Uterus (tissue), 2 donors: Measurements from ENCODE around the gene SLC13A1.

ENCODE experiments used
- POLR2A ChIP-seq, 2 donors: fragments of 450-650 bp; IDR thresholded peaks; one replicate each; pipeline ENCODE4 v1.6.1; 2016; ENCODE audit warnings: antibody characterized with exemption in 2 of 2, mild to moderate bottlenecking in 1 of 2, moderate library complexity in 1 of 2
- TF ChIP-seq, protein P1 (sequence below), 4 experiments: fragments of 200-600 bp in 2 of 4; fragments of 450-650 bp in 2 of 4; sonication (generic) in 2 of 4; IDR thresholded peaks; one replicate each; pipeline ENCODE4 v1.5.1; 2016 to 2019; ENCODE audit warnings: antibody characterized with exemption in 4 of 4, mild to moderate bottlenecking in 2 of 4, moderate library complexity in 1 of 4

DNA sequence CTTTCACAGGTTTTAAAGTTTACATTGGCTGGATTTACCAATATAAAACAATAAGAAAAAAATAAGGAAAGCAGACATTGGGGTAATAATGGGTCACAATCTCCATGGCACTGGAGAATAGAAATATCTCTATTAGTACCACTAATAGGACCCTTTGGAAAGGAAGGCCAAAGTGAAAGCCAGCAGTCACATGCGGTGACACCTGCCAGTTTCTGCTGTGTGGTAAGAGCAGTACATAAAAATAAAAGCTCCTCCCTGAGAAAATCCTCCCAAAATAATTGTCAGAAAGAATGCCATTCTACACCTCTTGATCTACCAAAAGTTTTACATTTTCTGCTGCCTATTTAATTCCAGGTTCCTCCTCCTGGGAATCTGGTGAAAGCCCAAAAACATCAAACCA is 30.4 kb upstream of the SLC13A1 start:
- TF ChIP-seq POLR2A (IDR thresholded peaks at IDR 0.05) = no peak
- TF ChIP-seq, protein P1, sequence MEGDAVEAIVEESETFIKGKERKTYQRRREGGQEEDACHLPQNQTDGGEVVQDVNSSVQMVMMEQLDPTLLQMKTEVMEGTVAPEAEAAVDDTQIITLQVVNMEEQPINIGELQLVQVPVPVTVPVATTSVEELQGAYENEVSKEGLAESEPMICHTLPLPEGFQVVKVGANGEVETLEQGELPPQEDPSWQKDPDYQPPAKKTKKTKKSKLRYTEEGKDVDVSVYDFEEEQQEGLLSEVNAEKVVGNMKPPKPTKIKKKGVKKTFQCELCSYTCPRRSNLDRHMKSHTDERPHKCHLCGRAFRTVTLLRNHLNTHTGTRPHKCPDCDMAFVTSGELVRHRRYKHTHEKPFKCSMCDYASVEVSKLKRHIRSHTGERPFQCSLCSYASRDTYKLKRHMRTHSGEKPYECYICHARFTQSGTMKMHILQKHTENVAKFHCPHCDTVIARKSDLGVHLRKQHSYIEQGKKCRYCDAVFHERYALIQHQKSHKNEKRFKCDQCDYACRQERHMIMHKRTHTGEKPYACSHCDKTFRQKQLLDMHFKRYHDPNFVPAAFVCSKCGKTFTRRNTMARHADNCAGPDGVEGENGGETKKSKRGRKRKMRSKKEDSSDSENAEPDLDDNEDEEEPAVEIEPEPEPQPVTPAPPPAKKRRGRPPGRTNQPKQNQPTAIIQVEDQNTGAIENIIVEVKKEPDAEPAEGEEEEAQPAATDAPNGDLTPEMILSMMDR (IDR thresholded peaks at IDR 0.05) = no peak
